Stimulated activated naive B cell treated with anti-CD40 and anti-IgM and Interleukin-4, amounts not matched to agents 10 μg/mL and 1 μg/mL and 100 μg/mL, for 72 hours (primary cell): Measurements from ENCODE around the gene DERA.
"Not testable (repeated sequence)": the region's sequence is repeated elsewhere in the genome, so short reads cannot be mapped to it uniquely, and the experiment has no call there.

Experiments used
- ATAC-seq, 2 donors: fragments of 150-1000 bp; cut with Tn5 transposase; replicated peaks; 2 replicates each; pipeline ENCODE4 v1.10.0; 2021; ENCODE audit warnings: moderate library complexity in 1 of 2
- DNase-seq: peaks from one replicate; pipeline ENCODE4 v3.0.0; 2021
- H3K27ac Mint-ChIP-seq: one replicate; pipeline ENCODE4 v1.8.0; 2022; ENCODE audit warnings: mild to moderate bottlenecking, mixed read lengths
- H3K27me3 Mint-ChIP-seq, 2 donors: one replicate each; pipeline ENCODE4 v1.8.0; 2022; ENCODE audit warnings: mixed read lengths in 2 of 2
- H3K36me3 Mint-ChIP-seq, 2 donors: one replicate each; pipeline ENCODE4 v1.8.0; 2022; ENCODE audit warnings: mixed read lengths in 2 of 2, mild to moderate bottlenecking in 1 of 2
- H3K4me1 Mint-ChIP-seq, 2 donors: one replicate each; pipeline ENCODE4 v1.8.0; 2022; ENCODE audit warnings: mixed read lengths in 2 of 2, mild to moderate bottlenecking in 1 of 2
- H3K4me3 Mint-ChIP-seq, 2 donors: one replicate each; pipeline ENCODE4 v1.8.0; 2022; ENCODE audit warnings: mild to moderate bottlenecking in 2 of 2, mixed read lengths in 2 of 2, moderate library complexity in 1 of 2
- H3K9me3 Mint-ChIP-seq, 2 donors: one replicate each; pipeline ENCODE4 v1.8.0; 2022; ENCODE audit warnings: mixed read lengths in 2 of 2, mild to moderate bottlenecking in 1 of 2

The DERA gene

DNA sequence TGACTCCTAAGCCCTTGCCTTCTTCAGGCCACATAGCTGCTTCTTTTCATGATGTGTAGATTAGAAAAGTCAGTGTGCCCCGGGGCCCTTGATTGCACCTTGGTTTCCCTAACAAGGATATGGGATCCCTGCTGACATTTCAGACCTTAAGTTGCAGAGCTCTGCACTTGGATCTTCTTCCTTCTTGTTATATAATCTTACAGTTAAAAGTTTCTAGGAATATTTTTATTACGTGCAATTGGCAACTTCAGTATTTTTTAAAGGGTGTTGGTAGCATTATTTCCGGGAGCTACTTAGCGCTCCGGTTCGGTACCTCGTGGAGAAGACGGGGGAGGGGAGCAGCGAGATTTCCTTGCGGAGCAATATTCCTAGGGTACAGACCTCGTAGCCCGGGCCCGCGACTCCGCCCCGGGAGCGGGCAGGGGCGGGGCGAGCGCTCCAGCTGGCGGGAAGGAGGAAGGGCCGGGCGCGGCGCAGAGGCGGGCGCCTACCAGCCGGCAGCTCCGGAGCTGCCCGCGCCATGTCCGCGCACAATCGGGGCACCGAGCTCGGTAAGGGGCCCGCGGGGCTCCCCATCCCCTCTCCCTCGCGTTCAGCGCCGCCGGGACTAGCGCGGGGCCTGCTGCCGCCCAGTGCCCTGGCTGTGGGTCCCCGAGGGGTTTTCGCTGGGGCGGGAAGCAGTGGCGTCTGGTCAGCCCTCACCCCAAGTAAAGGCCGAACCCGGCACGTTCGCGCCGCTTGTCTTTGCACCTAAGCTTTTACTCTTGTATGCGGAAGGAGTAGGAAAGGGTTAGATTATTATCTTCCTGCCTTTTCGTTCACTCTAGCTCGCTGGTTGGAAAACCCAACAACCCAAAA is at the start of gene DERA:
TSS of gene DERA (plus strand) at position 469 of the 858 bp plus-strand sequence. CDS start at position 521, 52 bp downstream.
- H3K27me3 Mint-ChIP-seq: no peaks in the 10 kb centered on the region
- peak within 1 kb of the TSS; percentile 88 to 90 for H3K4me3 Mint-ChIP-seq
- H3K9me3 Mint-ChIP-seq: no peaks in the 10 kb centered on the region
- peaks cover 0 to 12% of the 10 kb centered on the region in 2 donors for H3K4me1 Mint-ChIP-seq
- peak within 1 kb of the TSS; percentile 92 for H3K27ac Mint-ChIP-seq
- H3K36me3 Mint-ChIP-seq: peaks cover 0 to 3% of the 10 kb centered on the region in 2 donors
- peak; percentile 92 to 94 for ATAC-seq
- DNase-seq: peak; percentile 44

DNA sequence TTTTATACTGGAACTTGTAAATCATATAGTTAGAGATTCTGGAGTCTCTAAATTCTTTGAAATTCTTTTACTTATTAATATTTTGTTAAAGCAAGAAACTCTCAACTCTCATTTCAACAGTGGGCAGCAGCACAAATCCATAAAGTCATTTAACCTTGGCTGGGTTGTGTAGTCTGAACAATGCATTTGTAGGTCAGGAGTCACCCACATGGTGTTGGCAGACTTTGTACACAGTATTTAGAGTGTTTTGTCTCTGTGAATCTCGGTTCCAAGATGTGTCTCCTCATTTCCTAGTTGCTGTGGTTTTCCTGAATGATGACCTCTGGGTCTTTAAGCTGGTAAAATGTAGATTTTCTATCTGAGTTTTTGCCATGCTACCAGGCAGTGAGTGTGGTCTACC is 49.7 kb upstream of the DERA start:
- H3K27ac Mint-ChIP-seq: no peak overlapping the region
- no peaks in the 10 kb centered on the region for H3K27me3 Mint-ChIP-seq
- H3K36me3 Mint-ChIP-seq: no peaks in the 10 kb centered on the region
- H3K4me3 Mint-ChIP-seq: no peak overlapping the region
- no peaks in the 10 kb centered on the region for H3K9me3 Mint-ChIP-seq
- no peak for ATAC-seq
- no peak for DNase-seq
- peaks cover 5 to 20% of the 10 kb centered on the region in 2 donors for H3K4me1 Mint-ChIP-seq

DNA sequence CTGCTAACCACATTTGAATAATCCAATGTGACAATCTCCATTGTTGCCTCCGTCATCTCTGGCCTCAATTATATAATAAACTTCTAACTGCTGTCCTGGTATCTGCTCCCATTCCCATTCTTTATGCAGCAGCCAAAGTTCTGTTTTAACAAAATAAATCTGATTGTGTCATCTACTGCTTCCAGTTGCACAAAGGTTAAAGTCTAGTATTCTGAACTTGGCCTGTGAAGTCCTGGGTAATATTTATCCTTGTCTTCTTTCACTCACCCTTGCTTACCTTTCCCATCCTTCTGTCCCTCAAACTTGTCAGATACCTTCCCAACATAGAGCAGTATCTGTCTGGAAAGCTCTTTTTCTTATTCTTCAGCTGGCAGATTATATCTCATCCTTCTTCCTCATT is 48.3 kb upstream of the DERA start:
- no peaks in the 10 kb centered on the region for H3K36me3 Mint-ChIP-seq

DNA sequence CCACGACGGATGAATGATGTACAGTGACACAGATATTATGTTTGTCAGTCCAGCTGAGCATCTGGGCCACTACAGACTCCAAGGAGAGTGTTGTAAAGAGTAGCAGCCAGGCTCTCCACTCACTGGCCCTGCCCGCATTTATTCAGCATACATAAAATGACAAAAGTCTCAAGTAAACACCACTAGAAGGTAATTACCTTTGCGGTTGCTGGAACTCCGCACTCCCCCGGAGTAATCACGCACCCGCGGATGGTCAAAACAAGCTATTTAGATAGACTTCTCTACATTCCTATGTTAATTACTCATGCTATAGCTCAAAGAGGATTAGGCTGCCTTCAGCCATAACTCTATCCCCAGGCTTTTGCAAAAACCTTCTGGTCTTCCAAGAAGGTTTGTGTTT is 47.8 kb upstream of the DERA start:
- DNase-seq: no peak
- no peak overlapping the region for H3K4me3 Mint-ChIP-seq
- H3K36me3 Mint-ChIP-seq: no peaks in the 10 kb centered on the region
- H3K27ac Mint-ChIP-seq: no peak overlapping the region
- no peak for ATAC-seq
- no peaks in the 10 kb centered on the region for H3K9me3 Mint-ChIP-seq
- H3K27me3 Mint-ChIP-seq: no peaks in the 10 kb centered on the region
- H3K4me1 Mint-ChIP-seq: peaks cover 5 to 20% of the 10 kb centered on the region in 2 donors

More for the DNA sequence above, 48.3 kb upstream of the DERA start:
- H3K4me1 Mint-ChIP-seq: peaks cover 5 to 20% of the 10 kb centered on the region in 2 donors
- DNase-seq (no peak), ATAC-seq (no peak)
- no peaks in the 10 kb centered on the region for H3K27me3 Mint-ChIP-seq
- no peak overlapping the region for H3K27ac Mint-ChIP-seq
- H3K4me3 Mint-ChIP-seq: no peak overlapping the region
- no peaks in the 10 kb centered on the region for H3K9me3 Mint-ChIP-seq

DNA sequence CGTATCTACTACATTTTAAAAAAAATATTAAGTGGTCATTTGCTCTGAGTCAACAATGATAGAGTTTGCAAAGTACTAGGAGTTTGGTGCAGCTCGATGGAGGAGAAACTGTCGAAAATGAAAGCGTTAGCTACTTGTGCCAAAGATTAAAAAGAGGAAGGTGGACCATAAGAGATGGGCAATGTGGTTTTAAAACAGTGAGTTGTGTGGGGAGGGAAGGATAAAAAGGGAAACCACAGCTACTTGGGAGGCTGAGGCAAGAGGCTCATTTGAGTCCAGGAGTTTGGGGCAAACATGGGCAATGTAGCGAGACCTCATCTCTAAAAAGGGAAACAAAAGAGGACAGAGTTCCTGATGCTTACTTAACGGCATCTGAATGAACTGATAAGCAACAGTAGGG is 47.1 kb upstream of the DERA start:
- H3K27ac Mint-ChIP-seq: peak overlapping the region; percentile 0
- no peaks in the 10 kb centered on the region for H3K36me3 Mint-ChIP-seq
- no peak for DNase-seq
- H3K4me1 Mint-ChIP-seq: peaks cover 5 to 20% of the 10 kb centered on the region in 2 donors
- H3K27me3 Mint-ChIP-seq: no peaks in the 10 kb centered on the region
- no peaks in the 10 kb centered on the region for H3K9me3 Mint-ChIP-seq
- peak; percentile 87 to 91 for ATAC-seq
- peak overlapping the region; percentile 5 to 18 for H3K4me3 Mint-ChIP-seq

DNA sequence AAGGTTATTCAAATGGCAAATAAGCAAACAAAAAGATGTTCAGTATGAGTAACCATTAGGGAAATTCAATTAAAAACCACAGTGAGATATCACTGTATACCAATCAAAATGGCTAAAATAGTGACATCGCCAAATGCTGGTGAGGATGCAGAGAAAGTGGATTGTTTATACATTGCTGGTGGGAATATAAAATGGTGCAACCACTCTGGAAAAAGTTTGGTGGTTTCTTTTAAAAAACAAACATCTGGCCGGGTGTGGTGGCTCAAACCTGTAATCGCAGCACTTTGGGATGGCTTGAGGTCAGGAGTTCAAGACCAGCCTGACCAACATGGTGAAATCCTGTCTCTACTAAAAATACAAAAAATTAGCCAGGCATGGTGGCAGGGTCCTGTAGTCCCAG is 42.9 kb upstream of the DERA start:
- H3K4me3 Mint-ChIP-seq: no peak overlapping the region
- peaks cover 0 to 2% of the 10 kb centered on the region in 2 donors for H3K9me3 Mint-ChIP-seq

DNA sequence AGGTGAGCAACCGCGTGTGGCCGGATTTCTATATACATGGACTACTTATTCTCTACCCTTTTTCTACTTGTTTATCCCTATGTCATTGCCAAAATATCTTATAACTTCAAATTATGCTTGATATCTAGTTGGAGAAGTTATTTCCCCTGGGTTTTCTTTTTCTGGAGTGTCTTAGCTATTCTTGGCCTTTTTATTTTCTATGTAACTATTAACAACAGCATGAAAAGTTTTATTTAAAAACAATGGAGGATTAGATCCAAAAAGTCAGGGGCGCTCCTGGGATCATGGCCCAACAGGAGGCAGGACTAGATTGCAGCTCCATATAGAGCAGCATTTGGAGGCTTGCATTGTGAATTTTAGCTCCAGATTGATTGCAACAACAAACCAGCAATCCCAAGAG is 37.6 kb upstream of the DERA start:
- ATAC-seq (no peak), DNase-seq (no peak)
- Mint-ChIP-seq H3K4me3 (no peak overlapping the region), H3K4me1 (peaks cover 1 to 12% of the 10 kb centered on the region in 2 donors), H3K36me3 (peaks cover 0 to 1% of the 10 kb centered on the region in 2 donors), H3K27me3 (peaks cover 6 to 7% of the 10 kb centered on the region in 2 donors), H3K27ac (no peak overlapping the region), H3K9me3 (peaks cover 0 to 2% of the 10 kb centered on the region in 2 donors)

More for the DNA sequence above, 42.9 kb upstream of the DERA start:
- Mint-ChIP-seq H3K27me3 (no peaks in the 10 kb centered on the region), H3K27ac (no peak overlapping the region), H3K36me3 (peaks cover 0 to 1% of the 10 kb centered on the region in 2 donors), H3K4me1 (peaks cover 5 to 11% of the 10 kb centered on the region in 2 donors)
- DNase-seq: no peak
- no peak for ATAC-seq

DNA sequence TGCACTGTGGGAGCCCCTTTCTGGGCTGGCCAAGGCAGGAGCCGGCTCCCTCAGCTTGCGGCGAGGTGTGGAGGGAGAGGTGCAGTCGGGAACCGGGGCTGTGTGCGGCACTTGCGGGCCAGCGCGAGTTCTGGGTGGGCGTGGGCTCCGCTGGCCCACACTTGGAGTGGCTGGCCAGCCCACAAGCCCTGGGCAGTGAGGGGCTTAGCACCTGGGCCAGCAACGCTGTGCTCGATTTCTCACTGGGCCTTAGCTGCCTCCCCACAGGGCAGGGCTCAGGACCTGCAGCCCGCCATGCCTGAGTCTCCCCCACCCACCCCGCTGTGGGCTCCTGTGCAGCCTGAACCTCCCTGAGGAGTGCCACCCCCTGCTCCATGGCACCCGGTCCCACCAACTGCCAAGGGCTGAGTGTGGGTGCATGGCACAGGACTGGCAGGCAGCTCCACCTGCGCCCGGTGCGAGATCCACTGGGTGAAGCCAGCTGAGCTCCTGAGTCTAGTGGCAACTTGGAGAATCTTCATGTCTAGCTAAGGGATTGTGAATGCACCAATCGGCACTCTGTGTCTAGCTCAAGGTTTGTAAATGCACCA is 36.5 kb upstream of the DERA start:
- ATAC-seq, DNase-seq, H3K27ac Mint-ChIP-seq, H3K4me3 Mint-ChIP-seq, H3K36me3 Mint-ChIP-seq, H3K9me3 Mint-ChIP-seq, H3K27me3 Mint-ChIP-seq: not testable (repeated sequence)
- H3K4me1 Mint-ChIP-seq: peaks cover 1 to 12% of the 10 kb centered on the region in 2 donors

DNA sequence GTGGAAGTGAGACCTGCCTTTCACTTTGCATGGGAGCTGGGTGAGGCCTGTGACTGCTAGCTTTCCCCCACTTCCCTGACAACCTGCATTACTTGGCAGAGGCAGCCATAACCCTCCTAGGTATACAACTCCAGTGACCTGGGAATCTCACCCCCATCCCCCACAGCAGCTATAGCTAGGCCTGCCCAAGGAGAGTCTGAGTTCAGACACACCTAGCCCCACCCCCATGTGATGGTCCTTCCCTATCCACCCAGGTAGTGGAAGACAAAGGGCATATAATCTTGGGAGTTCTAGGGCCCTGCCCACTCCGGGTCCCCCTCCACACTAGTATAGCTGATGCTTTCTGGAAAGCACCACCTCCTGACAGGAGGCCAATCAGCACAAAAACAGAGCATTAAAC is 35.3 kb upstream of the DERA start:
- ATAC-seq (no peak), DNase-seq (no peak)
- Mint-ChIP-seq H3K9me3 (no peaks in the 10 kb centered on the region), H3K27me3 (peaks cover 6 to 7% of the 10 kb centered on the region in 2 donors), H3K36me3 (no peaks in the 10 kb centered on the region), H3K27ac (no peak overlapping the region), H3K4me1 (peaks cover 1 to 15% of the 10 kb centered on the region in 2 donors), H3K4me3 (peak overlapping the region; percentile 54 to 70)

DNA sequence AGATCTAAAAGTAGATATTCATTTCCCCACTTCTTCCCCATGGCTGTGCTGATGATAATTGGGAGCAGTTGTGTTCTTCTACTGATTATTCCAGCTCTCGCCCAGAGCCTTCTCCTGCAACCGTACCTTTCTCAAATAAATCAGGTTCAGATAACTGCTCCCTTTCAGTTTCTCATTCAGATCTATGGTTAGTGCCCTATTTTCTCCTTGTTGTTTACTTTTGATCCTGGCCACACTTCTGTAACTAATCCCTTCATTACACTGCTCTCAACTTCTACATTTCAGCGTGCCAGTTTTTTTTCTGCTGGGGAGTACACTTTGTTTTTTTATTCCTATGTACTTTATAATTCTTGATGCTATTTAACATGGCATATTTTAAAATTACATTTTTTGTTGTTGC is 31.7 kb upstream of the DERA start:
- peaks cover 5 to 8% of the 10 kb centered on the region in 2 donors for H3K36me3 Mint-ChIP-seq
- H3K27ac Mint-ChIP-seq: no peak overlapping the region
- H3K4me1 Mint-ChIP-seq: peaks cover 16 to 30% of the 10 kb centered on the region in 2 donors
- no peak for DNase-seq
- H3K9me3 Mint-ChIP-seq: no peaks in the 10 kb centered on the region
- H3K4me3 Mint-ChIP-seq: no peak overlapping the region
- ATAC-seq: no peak
- H3K27me3 Mint-ChIP-seq: peaks cover 0 to 7% of the 10 kb centered on the region in 2 donors

DNA sequence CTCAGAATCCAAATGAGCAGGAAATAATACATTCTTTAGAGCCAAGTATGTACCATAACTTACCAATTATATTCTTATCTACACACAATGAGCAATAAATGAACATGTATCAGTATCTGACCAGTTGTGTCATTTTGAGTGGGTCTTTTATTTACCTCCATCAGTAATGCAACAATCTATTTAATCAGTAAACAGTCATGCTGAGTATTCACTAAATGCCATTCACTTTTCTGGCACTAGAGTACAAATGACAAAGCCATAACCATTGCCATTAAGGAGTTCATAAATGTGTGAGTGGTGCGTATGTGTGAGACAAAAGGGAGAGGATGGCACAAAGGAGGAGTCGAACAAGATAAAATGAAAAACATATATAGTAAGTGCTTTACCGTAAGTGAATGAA is 30.4 kb upstream of the DERA start:
- DNase-seq: no peak
- H3K27ac Mint-ChIP-seq: no peak overlapping the region
- ATAC-seq: no peak
- peaks cover 18 to 34% of the 10 kb centered on the region in 2 donors for H3K4me1 Mint-ChIP-seq
- H3K36me3 Mint-ChIP-seq: peaks cover 9 to 14% of the 10 kb centered on the region in 2 donors
- peaks cover 0 to 7% of the 10 kb centered on the region in 2 donors for H3K27me3 Mint-ChIP-seq
- H3K4me3 Mint-ChIP-seq: peak overlapping the region; percentile 10 to 58
- H3K9me3 Mint-ChIP-seq: no peaks in the 10 kb centered on the region

DNA sequence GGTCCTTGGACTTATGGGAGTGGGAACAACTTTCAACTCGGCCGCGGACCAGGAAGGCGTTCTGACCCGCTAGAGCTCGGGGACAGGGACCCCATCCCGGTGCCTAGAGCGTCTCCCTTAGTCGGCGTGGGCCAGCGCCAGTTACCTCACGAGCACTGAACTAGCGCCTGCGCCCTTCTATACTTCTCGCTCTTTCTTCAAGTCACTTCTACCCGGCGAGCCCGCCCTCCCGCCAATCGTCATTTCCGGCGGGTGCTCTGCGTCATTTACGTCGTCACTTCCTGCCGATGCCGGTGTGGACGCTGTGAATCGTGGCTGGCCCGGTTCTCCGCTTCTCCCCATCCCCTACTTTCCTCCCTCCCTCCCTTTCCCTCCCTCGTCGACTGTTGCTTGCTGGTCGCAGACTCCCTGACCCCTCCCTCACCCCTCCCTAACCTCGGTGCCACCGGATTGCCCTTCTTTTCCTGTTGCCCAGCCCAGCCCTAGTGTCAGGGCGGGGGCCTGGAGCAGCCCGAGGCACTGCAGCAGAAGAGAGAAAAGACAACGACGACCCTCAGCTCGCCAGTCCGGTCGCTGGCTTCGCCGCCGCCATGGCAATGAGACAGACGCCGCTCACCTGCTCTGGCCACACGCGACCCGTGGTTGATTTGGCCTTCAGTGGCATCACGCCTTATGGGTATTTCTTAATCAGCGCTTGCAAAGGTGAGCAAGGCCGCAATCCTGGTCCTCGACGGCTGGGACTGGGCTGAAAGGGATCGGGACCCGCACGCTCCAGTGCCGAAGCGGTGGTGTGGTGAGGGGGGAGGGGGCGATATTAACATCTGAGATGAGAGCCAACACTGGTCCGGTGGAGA is 28.8 kb upstream of the DERA start, which contains the start of gene STRAP:
TSS of gene STRAP (plus strand) at position 270 of the 854 bp plus-strand sequence. CDS start at position 591, 321 bp downstream.
- Mint-ChIP-seq H3K27me3 (no peaks in the 10 kb centered on the region), H3K27ac (peak within 1 kb of the TSS; percentile 100), H3K4me3 (peak within 1 kb of the TSS; percentile 93 to 95), H3K9me3 (no peaks in the 10 kb centered on the region), H3K4me1 (peaks cover 30 to 45% of the 10 kb centered on the region in 2 donors), H3K36me3 (peaks cover 24 to 30% of the 10 kb centered on the region in 2 donors)
- ATAC-seq (peak; percentile 95 to 96), DNase-seq (peak; percentile 95)

DNA sequence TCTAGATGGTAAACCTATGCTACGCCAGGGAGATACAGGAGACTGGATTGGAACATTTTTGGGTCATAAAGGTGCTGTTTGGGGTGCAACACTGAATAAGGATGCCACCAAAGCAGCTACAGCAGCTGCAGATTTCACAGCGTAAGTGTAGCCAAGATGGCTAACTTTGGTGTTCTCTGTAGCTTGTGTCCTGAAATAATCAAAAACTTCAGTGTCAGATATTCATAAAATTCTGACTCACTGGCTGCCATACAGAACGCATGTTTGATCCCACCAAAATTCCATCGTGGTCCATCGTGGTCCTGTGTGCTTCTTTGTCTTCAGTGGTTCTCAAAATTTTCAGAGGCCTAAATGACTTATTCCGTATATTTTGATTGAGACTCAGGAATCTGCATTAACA is 27.6 kb upstream of the DERA start:
- H3K9me3 Mint-ChIP-seq: no peaks in the 10 kb centered on the region
- H3K27ac Mint-ChIP-seq: peak overlapping the region; percentile 76
- no peaks in the 10 kb centered on the region for H3K27me3 Mint-ChIP-seq
- peaks cover 34 to 55% of the 10 kb centered on the region in 2 donors for H3K4me1 Mint-ChIP-seq
- ATAC-seq (no peak), DNase-seq (no peak)
- peak overlapping the region; percentile 93 to 95 for H3K4me3 Mint-ChIP-seq
- peaks cover 29 to 36% of the 10 kb centered on the region in 2 donors for H3K36me3 Mint-ChIP-seq
